WTC11 (cell line): ENCODE results near the gene POLK. TPM values are rescaled to one million over a fixed set of nuclear protein-coding genes. Genes with fewer than 3 reads are reported as not detected.

ENCODE experiments used
- ATAC-seq: fragments of 200-7000 bp; cut with Tn5 transposase; 2 replicates; pipeline ENCODE4 v1.10.0; 2021; ENCODE audit warnings: mild to moderate bottlenecking, moderate library complexity
- CTCF ChIA-PET: fragments of 300-600 bp; sonication (Branson Sonifier 250); formaldehyde crosslinking; loops from one replicate; lab custom pipeline; 2021; ENCODE audit warnings: antibody characterized with exemption; lab: Charles Lee
- POLR2A ChIA-PET: fragments of 350-600 bp; sonication (Branson Sonifier 250); formaldehyde crosslinking; loops from one replicate; lab custom pipeline; 2021; ENCODE audit warnings: antibody characterized with exemption; lab: Charles Lee
- DNase-seq: peaks from one replicate; pipeline ENCODE4 v3.0.0; 2021; ENCODE audit warnings: low spot score
- H3K27ac Mint-ChIP-seq: 2 replicates; pipeline ENCODE4 v1.8.0; 2021; ENCODE audit warnings: mixed read lengths
- H3K27me3 Mint-ChIP-seq: 2 replicates; pipeline ENCODE4 v1.8.0; 2021; ENCODE audit warnings: low read depth, mild to moderate bottlenecking, moderate library complexity, mixed read lengths
- H3K36me3 Mint-ChIP-seq: 2 replicates; pipeline ENCODE4 v1.8.0; 2021; ENCODE audit warnings: mixed read lengths
- H3K4me1 Mint-ChIP-seq: 2 replicates; pipeline ENCODE4 v1.8.0; 2022; ENCODE audit warnings: mixed read lengths
- H3K4me3 Mint-ChIP-seq: 2 replicates; pipeline ENCODE4 v1.8.0; 2021; ENCODE audit warnings: mild to moderate bottlenecking, moderate library complexity, mixed read lengths
- H3K9me3 Mint-ChIP-seq: 2 replicates; pipeline ENCODE4 v1.8.0; 2021; ENCODE audit warnings: mixed read lengths
- ATF1 ChIP-seq: sonication (generic); formaldehyde crosslinking; IDR thresholded peaks from 2 replicates; pipeline ENCODE4 v1.8.1; 2023; ENCODE audit warnings: mild to moderate bottlenecking, moderate library complexity, missing genetic modification reagents
- CBFB ChIP-seq: sonication (generic); formaldehyde crosslinking; IDR thresholded peaks from 2 replicates; pipeline ENCODE4 v1.8.1; 2022; ENCODE audit warnings: mild to moderate bottlenecking, low read depth, missing genetic modification reagents
- ETV6 ChIP-seq: sonication (generic); formaldehyde crosslinking; IDR thresholded peaks from 2 replicates; pipeline ENCODE4 v1.8.1; 2022; ENCODE audit warnings: mild to moderate bottlenecking, missing genetic modification reagents
- FOXP1 ChIP-seq: sonication (generic); formaldehyde crosslinking; IDR thresholded peaks from 2 replicates; pipeline ENCODE4 v1.8.0; 2022; ENCODE audit warnings: missing genetic modification reagents, mild to moderate bottlenecking, moderate library complexity, borderline replicate concordance
- GABPB1 ChIP-seq: sonication (generic); formaldehyde crosslinking; IDR thresholded peaks from 2 replicates; pipeline ENCODE4 v1.8.1; 2023; ENCODE audit warnings: mild to moderate bottlenecking, missing genetic modification reagents
- GRHL2 ChIP-seq: fragments of 250-450 bp; sonication (Bioruptor Pico); IDR thresholded peaks from 2 replicates; pipeline ENCODE4 v1.8.0; 2022; ENCODE audit warnings: mild to moderate bottlenecking, moderate library complexity; ENCODE audit not compliant: insufficient replicate concordance, severe bottlenecking
- GTF2I ChIP-seq: fragments of 250-450 bp; sonication (Bioruptor Pico); conservative IDR thresholded peaks from 2 replicates; pipeline ENCODE4 v1.4.0; 2021; ENCODE audit warnings: mild to moderate bottlenecking
- HMGA2 ChIP-seq: fragments of 250-450 bp; sonication (Bioruptor Pico); IDR thresholded peaks from 2 replicates; pipeline ENCODE4 v1.4.0; 2021; ENCODE audit warnings: mild to moderate bottlenecking, moderate library complexity
- JAZF1 ChIP-seq: fragments of 250-450 bp; sonication (Bioruptor Pico); IDR thresholded peaks from 2 replicates; pipeline ENCODE4 v1.9.0; 2021; ENCODE audit warnings: moderate library complexity, mild to moderate bottlenecking, inconsistent platforms
- KAT7 ChIP-seq: sonication (generic); formaldehyde crosslinking; IDR thresholded peaks from 2 replicates; pipeline ENCODE4 v1.8.1; 2023; ENCODE audit warnings: missing genetic modification reagents, mild to moderate bottlenecking, borderline replicate concordance
- NFATC4 ChIP-seq: fragments of 250-450 bp; sonication (Bioruptor Pico); IDR thresholded peaks from 2 replicates; pipeline ENCODE4 v1.9.0; 2021; ENCODE audit warnings: mild to moderate bottlenecking
- PRRX2 ChIP-seq: fragments of 250-450 bp; sonication (Bioruptor Pico); IDR thresholded peaks from 2 replicates; pipeline ENCODE4 v1.8.0; 2021; ENCODE audit warnings: mild to moderate bottlenecking
- SMAD3 ChIP-seq: sonication (generic); formaldehyde crosslinking; IDR thresholded peaks from 2 replicates; pipeline ENCODE4 v1.8.0; 2022; ENCODE audit warnings: missing genetic modification reagents, mild to moderate bottlenecking, borderline replicate concordance
- SP1 ChIP-seq: sonication (generic); formaldehyde crosslinking; conservative IDR thresholded peaks from 2 replicates; pipeline ENCODE4 v1.8.1; 2022; ENCODE audit warnings: missing genetic modification reagents
- TEAD4 ChIP-seq: sonication (generic); formaldehyde crosslinking; IDR thresholded peaks from 2 replicates; pipeline ENCODE4 v1.8.0; 2022; ENCODE audit warnings: mild to moderate bottlenecking, missing genetic modification reagents
- ZBTB21 ChIP-seq: sonication (generic); formaldehyde crosslinking; IDR thresholded peaks from 2 replicates; pipeline ENCODE4 v1.8.1; 2023; ENCODE audit warnings: mild to moderate bottlenecking, missing genetic modification reagents, borderline replicate concordance
- ZNF232 ChIP-seq: sonication (generic); formaldehyde crosslinking; IDR thresholded peaks from 2 replicates; pipeline ENCODE4 v1.8.0; 2022; ENCODE audit warnings: mild to moderate bottlenecking, missing genetic modification reagents
- ZNF317 ChIP-seq: sonication (generic); formaldehyde crosslinking; IDR thresholded peaks from 2 replicates; pipeline ENCODE4 v1.8.1; 2023; ENCODE audit warnings: low read depth, mild to moderate bottlenecking, moderate library complexity, missing genetic modification reagents, borderline replicate concordance
- ZNF416 ChIP-seq: fragments of 250-450 bp; sonication (Bioruptor Pico); IDR thresholded peaks from 2 replicates; pipeline ENCODE4 v1.9.0; 2021; ENCODE audit warnings: mild to moderate bottlenecking, inconsistent platforms
- total RNA-seq: library from RNA; stranded (reverse); gene quantifications from 3 replicates; pipeline ENCODE4 v1.2.3, GENCODE V29; 2021
- TF ChIP-seq, protein P1 (sequence below): sonication (generic); formaldehyde crosslinking; conservative IDR thresholded peaks from 2 replicates; pipeline ENCODE4 v1.8.1; 2023; ENCODE audit warnings: mild to moderate bottlenecking, low read depth, missing genetic modification reagents, moderate library complexity
- TF ChIP-seq, protein P2 (sequence below): sonication (generic); formaldehyde crosslinking; conservative IDR thresholded peaks from 2 replicates; pipeline ENCODE4 v1.8.1; 2022; ENCODE audit warnings: mild to moderate bottlenecking, missing genetic modification reagents
- TF ChIP-seq, protein P3 (sequence below): sonication (generic); formaldehyde crosslinking; IDR thresholded peaks from 2 replicates; pipeline ENCODE4 v1.8.0; 2022; ENCODE audit warnings: missing genetic modification reagents
- TF ChIP-seq, protein P4 (sequence below): sonication (generic); formaldehyde crosslinking; IDR thresholded peaks from 2 replicates; pipeline ENCODE4 v1.8.1; 2022; ENCODE audit warnings: low read depth, mild to moderate bottlenecking, moderate library complexity, missing genetic modification reagents, borderline replicate concordance
- TF ChIP-seq, protein P5 (sequence below): fragments of 200-600 bp; IDR thresholded peaks from 2 replicates; pipeline ENCODE4 v1.8.0; 2022; ENCODE audit warnings: antibody characterized with exemption
- TF ChIP-seq, protein P6 (sequence below): sonication (generic); formaldehyde crosslinking; IDR thresholded peaks from 2 replicates; pipeline ENCODE4 v1.8.1; 2022; ENCODE audit warnings: missing genetic modification reagents, borderline replicate concordance

The POLK gene
- total RNA-seq, 1 experiment from 2014 or later = 7.1 TPM

DNA sequence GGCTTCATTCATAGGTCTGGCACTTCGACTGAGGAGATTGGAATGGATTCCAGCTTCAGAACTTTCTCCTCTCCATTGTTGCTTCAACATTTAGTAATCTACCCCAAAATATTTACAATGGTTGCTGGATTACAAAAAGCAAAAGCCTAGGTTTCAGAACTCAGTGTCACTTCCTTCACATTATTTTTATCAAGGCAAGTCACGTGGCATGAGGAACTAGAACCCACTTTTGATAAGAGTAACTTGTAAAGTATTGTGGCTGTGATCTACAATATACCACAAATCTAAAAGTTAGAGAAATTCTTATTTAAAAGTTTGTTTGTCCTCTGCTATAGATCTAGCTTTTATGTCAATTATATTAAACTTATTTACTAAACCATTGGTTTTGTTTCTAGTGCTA is 59.9 kb downstream of the POLK start:
- ATAC-seq = no peak
- no peaks in the 10 kb centered on the region for H3K27me3 Mint-ChIP-seq
- H3K9me3 Mint-ChIP-seq = no peaks in the 10 kb centered on the region
- no peak for DNase-seq
- no peak overlapping the region for H3K27ac Mint-ChIP-seq
- H3K4me1 Mint-ChIP-seq = no peaks in the 10 kb centered on the region
- TF ChIP-seq FOXP1 = no peak
- TF ChIP-seq, protein P1, sequence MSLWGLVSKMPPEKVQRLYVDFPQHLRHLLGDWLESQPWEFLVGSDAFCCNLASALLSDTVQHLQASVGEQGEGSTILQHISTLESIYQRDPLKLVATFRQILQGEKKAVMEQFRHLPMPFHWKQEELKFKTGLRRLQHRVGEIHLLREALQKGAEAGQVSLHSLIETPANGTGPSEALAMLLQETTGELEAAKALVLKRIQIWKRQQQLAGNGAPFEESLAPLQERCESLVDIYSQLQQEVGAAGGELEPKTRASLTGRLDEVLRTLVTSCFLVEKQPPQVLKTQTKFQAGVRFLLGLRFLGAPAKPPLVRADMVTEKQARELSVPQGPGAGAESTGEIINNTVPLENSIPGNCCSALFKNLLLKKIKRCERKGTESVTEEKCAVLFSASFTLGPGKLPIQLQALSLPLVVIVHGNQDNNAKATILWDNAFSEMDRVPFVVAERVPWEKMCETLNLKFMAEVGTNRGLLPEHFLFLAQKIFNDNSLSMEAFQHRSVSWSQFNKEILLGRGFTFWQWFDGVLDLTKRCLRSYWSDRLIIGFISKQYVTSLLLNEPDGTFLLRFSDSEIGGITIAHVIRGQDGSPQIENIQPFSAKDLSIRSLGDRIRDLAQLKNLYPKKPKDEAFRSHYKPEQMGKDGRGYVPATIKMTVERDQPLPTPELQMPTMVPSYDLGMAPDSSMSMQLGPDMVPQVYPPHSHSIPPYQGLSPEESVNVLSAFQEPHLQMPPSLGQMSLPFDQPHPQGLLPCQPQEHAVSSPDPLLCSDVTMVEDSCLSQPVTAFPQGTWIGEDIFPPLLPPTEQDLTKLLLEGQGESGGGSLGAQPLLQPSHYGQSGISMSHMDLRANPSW (CRISPR knock-in tag) = no peak
- TF ChIP-seq NFATC4 (CRISPR knock-in tag) = no peak
- TF ChIP-seq KAT7 (CRISPR knock-in tag) = no peak
- no peak for TF ChIP-seq ZNF416 (CRISPR knock-in tag)
- TF ChIP-seq SP1 (CRISPR knock-in tag) = no peak
- TF ChIP-seq, protein P2, sequence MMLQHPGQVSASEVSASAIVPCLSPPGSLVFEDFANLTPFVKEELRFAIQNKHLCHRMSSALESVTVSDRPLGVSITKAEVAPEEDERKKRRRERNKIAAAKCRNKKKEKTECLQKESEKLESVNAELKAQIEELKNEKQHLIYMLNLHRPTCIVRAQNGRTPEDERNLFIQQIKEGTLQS (CRISPR knock-in tag) = no peak
- TF ChIP-seq, protein P3, sequence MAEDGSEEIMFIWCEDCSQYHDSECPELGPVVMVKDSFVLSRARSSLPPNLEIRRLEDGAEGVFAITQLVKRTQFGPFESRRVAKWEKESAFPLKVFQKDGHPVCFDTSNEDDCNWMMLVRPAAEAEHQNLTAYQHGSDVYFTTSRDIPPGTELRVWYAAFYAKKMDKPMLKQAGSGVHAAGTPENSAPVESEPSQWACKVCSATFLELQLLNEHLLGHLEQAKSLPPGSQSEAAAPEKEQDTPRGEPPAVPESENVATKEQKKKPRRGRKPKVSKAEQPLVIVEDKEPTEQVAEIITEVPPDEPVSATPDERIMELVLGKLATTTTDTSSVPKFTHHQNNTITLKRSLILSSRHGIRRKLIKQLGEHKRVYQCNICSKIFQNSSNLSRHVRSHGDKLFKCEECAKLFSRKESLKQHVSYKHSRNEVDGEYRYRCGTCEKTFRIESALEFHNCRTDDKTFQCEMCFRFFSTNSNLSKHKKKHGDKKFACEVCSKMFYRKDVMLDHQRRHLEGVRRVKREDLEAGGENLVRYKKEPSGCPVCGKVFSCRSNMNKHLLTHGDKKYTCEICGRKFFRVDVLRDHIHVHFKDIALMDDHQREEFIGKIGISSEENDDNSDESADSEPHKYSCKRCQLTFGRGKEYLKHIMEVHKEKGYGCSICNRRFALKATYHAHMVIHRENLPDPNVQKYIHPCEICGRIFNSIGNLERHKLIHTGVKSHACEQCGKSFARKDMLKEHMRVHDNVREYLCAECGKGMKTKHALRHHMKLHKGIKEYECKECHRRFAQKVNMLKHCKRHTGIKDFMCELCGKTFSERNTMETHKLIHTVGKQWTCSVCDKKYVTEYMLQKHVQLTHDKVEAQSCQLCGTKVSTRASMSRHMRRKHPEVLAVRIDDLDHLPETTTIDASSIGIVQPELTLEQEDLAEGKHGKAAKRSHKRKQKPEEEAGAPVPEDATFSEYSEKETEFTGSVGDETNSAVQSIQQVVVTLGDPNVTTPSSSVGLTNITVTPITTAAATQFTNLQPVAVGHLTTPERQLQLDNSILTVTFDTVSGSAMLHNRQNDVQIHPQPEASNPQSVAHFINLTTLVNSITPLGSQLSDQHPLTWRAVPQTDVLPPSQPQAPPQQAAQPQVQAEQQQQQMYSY = no peak
- no peak for TF ChIP-seq GTF2I (CRISPR knock-in tag)
- TF ChIP-seq, protein P4, sequence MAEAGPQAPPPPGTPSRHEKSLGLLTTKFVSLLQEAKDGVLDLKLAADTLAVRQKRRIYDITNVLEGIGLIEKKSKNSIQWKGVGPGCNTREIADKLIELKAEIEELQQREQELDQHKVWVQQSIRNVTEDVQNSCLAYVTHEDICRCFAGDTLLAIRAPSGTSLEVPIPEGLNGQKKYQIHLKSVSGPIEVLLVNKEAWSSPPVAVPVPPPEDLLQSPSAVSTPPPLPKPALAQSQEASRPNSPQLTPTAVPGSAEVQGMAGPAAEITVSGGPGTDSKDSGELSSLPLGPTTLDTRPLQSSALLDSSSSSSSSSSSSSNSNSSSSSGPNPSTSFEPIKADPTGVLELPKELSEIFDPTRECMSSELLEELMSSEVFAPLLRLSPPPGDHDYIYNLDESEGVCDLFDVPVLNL (CRISPR knock-in tag) = no peak
- no peak for TF ChIP-seq TEAD4 (CRISPR knock-in tag)
- TF ChIP-seq ZNF232 (CRISPR knock-in tag) = no peak
- TF ChIP-seq SMAD3 (CRISPR knock-in tag) = no peak
- no peak for TF ChIP-seq ZNF317 (CRISPR knock-in tag)
- no peak for TF ChIP-seq ATF1 (CRISPR knock-in tag)
- TF ChIP-seq PRRX2 (CRISPR knock-in tag) = no peak
- TF ChIP-seq CBFB (CRISPR knock-in tag) = no peak
- POLR2A ChIA-PET = no interaction called here
- no peak overlapping the region for H3K4me3 Mint-ChIP-seq
- H3K36me3 Mint-ChIP-seq = peaks cover 5% of the 10 kb centered on the region; the same call in 1 of the 2 replicates
- CTCF ChIA-PET = no interaction called here

DNA sequence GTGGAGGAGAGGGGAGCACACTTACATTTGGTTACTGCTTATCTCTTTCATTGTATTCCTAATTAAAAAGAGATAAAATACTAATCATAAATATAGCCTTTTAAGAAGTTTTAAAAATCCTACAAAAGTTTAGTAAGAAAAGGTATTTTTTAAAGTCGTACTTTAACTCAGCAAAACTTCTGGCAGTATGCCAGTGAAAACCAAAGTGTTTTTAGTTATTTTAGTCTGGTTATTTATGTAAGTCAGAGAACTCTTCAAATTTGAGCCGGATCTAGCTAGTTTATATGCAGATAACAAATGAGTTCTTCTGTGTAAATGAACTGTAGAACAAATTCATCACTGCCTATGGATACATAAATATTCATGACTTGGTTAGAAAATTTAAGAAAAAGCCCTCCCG is 63.1 kb downstream of the POLK start:
- Mint-ChIP-seq H3K4me3 (no peak overlapping the region), H3K27me3 (no peaks in the 10 kb centered on the region), H3K27ac (no peak overlapping the region), H3K36me3 (peaks cover 4% of the 10 kb centered on the region; the same call in 1 of the 2 replicates), H3K4me1 (no peaks in the 10 kb centered on the region), H3K9me3 (no peaks in the 10 kb centered on the region)
- POLR2A ChIA-PET = no interaction called here
- DNase-seq = no peak
- CTCF ChIA-PET = no interaction called here
- no peak for ATAC-seq
- TF ChIP-seq ETV6 (CRISPR knock-in tag) (no peak), FOXP1 (no peak), ZBTB21 (no peak), JAZF1 (no peak), HMGA2 (CRISPR knock-in tag) (no peak), NFATC4 (CRISPR knock-in tag) (no peak), GABPB1 (CRISPR knock-in tag) (no peak), GTF2I (CRISPR knock-in tag) (no peak), GRHL2 (CRISPR knock-in tag) (no peak)
- TF ChIP-seq, protein P5, sequence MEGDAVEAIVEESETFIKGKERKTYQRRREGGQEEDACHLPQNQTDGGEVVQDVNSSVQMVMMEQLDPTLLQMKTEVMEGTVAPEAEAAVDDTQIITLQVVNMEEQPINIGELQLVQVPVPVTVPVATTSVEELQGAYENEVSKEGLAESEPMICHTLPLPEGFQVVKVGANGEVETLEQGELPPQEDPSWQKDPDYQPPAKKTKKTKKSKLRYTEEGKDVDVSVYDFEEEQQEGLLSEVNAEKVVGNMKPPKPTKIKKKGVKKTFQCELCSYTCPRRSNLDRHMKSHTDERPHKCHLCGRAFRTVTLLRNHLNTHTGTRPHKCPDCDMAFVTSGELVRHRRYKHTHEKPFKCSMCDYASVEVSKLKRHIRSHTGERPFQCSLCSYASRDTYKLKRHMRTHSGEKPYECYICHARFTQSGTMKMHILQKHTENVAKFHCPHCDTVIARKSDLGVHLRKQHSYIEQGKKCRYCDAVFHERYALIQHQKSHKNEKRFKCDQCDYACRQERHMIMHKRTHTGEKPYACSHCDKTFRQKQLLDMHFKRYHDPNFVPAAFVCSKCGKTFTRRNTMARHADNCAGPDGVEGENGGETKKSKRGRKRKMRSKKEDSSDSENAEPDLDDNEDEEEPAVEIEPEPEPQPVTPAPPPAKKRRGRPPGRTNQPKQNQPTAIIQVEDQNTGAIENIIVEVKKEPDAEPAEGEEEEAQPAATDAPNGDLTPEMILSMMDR = no peak
- TF ChIP-seq, protein P6, sequence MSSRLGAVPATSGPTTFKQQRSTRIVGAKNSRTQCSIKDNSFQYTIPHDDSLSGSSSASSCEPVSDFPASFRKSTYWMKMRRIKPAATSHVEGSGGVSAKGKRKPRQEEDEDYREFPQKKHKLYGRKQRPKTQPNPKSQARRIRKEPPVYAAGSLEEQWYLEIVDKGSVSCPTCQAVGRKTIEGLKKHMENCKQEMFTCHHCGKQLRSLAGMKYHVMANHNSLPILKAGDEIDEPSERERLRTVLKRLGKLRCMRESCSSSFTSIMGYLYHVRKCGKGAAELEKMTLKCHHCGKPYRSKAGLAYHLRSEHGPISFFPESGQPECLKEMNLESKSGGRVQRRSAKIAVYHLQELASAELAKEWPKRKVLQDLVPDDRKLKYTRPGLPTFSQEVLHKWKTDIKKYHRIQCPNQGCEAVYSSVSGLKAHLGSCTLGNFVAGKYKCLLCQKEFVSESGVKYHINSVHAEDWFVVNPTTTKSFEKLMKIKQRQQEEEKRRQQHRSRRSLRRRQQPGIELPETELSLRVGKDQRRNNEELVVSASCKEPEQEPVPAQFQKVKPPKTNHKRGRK (CRISPR knock-in tag) = no peak
